H4 (cell line): Measurements from ENCODE around the gene PSMC1. TPM values are rescaled to one million over a fixed set of nuclear protein-coding genes. Genes with fewer than 3 reads are reported as not detected.

Source experiments
- DNase-seq: peaks from one replicate; pipeline ENCODE4 v3.0.0-alpha.2; 2015; ENCODE audit warnings: low spot score
- total RNA-seq: library from RNA; depleted of rRNA; stranded (reverse); fragments of >200 nt; shearing (Covaris generic); gene quantifications from 2 replicates; pipeline ENCODE4 v1.2.3, GENCODE V29; 2014; rRNA removed

Gene PSMC1
- total RNA-seq, 1 experiment from 2014 or later = 362 TPM

DNA sequence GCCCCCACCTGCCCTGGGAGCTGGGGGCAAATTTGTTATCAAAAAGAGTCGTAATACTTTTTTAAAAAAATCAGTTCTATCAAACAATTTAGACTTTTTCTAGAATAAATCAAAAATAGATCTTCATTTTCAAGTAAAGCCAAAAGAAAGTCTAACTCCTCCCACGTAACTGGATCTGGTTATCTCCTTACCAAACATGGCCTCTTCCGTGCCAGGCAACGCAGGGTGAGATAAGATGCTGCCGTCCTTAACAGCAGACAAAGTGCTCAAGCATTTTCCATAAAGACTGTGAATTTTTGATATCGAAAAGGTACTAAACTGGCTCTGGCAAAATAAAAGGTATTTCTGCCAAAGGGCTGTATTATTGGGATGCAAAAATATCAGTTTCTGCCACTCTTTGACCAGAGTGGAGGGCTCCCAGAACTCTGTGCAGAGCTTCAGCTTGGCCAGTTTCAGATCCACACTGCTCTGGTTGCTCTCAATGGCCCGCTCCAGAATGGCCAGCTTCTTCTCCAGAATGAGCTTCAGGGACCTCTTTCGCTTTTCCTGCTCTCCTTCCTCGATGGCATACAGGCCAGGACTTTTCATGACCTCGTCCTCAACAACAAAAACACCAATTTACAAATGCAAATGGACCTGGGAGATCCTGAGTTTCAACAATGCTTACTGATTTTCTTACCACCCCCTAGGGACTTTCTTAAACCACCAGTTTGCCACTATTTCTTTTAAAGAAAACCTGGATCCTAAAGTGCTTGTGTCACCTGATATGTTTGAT lies 46.4 kb downstream of the PSMC1 start:
- DNase-seq = no peak

- DNase-seq = no peak
Measured at GRCh38 chr14:90303473-90303872, 47.1 kb downstream of the PSMC1 start.

- DNase-seq = no peak
Measured at GRCh38 chr14:90304502-90304901, 48.1 kb downstream of the PSMC1 start.

DNA sequence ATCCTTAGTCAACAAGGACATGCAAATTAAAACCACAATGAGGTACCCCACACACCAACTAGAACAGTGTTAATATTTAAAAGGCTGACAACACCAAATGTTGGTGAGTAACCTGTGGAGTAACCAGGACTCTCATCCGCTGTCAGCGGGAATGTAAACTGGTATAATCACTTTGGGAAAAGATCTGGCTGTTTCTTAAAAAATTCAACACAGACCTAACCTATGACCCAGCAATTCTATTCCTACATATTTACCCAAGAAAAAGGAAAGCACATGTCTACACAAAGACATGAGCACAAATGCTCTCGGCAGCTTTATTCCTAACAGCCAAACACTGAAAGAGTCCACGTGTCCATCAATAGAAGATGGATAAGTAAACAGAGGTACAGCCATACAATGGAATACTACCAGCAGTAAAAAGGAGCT lies 48.8 kb downstream of the PSMC1 start:
- no peak for DNase-seq

DNA sequence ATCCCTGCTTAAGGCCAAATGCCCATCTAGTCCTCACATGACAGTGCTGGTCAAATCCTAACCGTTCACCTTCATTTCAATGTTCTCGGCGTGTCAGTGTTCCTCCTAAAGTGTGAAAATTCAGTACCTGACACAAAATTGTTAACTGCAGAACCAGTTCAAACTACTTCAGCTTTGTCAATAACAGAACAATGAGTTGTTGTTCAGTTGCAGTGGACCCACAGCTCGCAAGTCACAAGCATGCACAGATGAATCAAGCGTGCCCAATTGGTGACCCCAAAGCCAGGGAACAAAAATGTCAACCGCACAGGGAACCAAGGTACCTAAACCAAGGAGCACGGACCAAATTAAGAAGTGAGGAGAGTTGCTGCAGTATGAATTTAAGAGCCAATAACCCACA lies 52.2 kb downstream of the PSMC1 start:
- DNase-seq = no peak

DNA sequence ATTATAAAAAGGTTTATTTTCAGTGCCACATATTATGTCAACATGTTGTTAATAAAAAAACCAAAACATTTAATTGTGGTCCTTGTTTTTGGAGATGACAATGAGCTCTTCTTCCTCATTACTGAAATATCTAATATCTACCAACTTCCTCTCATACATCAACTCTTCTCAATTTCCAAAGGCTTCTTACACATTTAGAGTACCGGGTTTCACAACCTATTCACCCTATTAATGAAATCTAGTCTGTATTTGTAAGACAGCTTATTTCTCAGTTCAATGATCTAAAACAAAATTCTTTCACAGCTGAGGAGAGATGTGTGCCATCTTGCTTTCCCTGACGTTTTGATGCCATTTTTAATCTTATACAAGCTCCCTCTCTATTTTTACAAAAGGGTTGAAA lies 60.9 kb downstream of the PSMC1 start:
- DNase-seq = no peak

- DNase-seq = no peak
Measured at GRCh38 chr14:90318016-90318415, 61.7 kb downstream of the PSMC1 start.

DNA sequence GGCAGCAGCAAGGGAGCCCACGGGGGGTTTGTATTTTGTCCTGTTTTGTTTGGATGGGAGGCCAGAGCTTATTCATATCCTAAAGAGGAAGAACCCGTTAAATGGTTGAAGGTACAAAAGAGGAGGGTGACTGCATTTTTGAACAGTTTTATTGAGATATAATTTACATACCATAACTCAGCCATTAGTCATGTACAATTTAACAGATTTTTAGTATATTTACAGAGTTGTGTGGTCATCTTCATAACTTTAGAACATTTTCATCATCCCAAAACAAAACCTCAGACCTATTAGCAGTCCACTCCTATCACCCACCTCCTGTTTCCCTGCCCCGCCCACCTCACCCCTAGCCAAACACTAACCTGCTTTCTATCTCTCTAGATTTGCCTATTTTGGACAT lies 62.8 kb downstream of the PSMC1 start:
- no peak for DNase-seq

GRCh38 chr14:90319634-90320541 lies 63.5 kb downstream of the PSMC1 start:
- no peak for DNase-seq

DNA sequence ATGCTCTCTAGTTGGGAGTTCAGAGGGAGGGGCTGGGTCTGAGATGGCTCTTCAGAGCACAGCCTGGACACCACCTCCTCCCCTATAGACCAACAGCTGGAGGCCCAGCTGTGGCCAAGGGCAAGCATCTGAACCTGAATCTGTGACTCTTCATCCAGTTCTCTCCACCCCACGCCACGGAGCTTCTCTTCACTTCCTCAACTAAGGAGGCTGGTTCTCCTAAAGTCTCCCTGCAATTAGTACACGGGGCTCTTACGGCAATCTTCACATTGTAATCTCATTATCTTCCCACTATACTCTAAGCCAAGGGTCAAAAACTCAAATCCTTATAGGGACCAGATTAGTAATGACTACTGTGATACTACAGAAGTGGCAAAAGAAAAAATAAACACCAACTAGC lies 65.5 kb downstream of the PSMC1 start:
- no peak for DNase-seq

Other genes starting within 250 kb of the PSMC1 start
- gene KCNK13, start 194.6 kb upstream of the PSMC1 start, total RNA-seq = 0.04 TPM in 1 of 2 replicates, not detected in the other
- 3.6 and 3.8 TPM in 2 replicates for gene NRDE2, start 75.4 kb downstream of the PSMC1 start, total RNA-seq
- gene CALM1, start 140.5 kb downstream of the PSMC1 start, total RNA-seq = 271 and 291 TPM in 2 replicates